Measurements from ENCODE around the gene AOPEP. TPM values are rescaled to one million over a fixed set of nuclear protein-coding genes. Genes with fewer than 3 reads are reported as not detected.
"Not testable (repeated sequence)": the region's sequence is repeated elsewhere in the genome, so short reads cannot be mapped to it uniquely, and the experiment has no call there.

Gene AOPEP
- total RNA-seq, 1 donor from 2014 or later: 48.0 TPM

GRCh38 chr9:94951324-94952135, 225.0 kb downstream of the AOPEP start:
- no peaks in the 10 kb centered on the region for H3K9me3 ChIP-seq (ENCODE audit: control insufficient read depth in 3 of 3, low read length in 3 of 3)
- peak overlapping the region in 2 of 3 donors; percentile 19 to 40 for H3K9ac ChIP-seq (ENCODE audit: low read depth in 1 of 3, low read length in 3 of 3)
- H3K27me3 ChIP-seq (ENCODE audit: control insufficient read depth in 3 of 3, insufficient read depth in 3 of 3, low read length in 3 of 3): no peaks in the 10 kb centered on the region
- H3K27ac ChIP-seq (ENCODE audit: low read depth, low read length): peak overlapping the region; percentile 84
- peaks cover 48 to 57% (median 55%) of the 10 kb centered on the region in 3 donors for H3K4me1 ChIP-seq (ENCODE audit: control insufficient read depth in 3 of 3, insufficient read depth in 3 of 3, low read length in 3 of 3)
- H3K36me3 ChIP-seq (ENCODE audit: control insufficient read depth in 3 of 3, insufficient read depth in 3 of 3, low read length in 3 of 3): no peaks in the 10 kb centered on the region
- H3K4me3 ChIP-seq (ENCODE audit: low read length in 3 of 3): peak overlapping the region in 1 of 3 donors; percentile 22

GRCh38 chr9:94952565-94953373, 226.3 kb downstream of the AOPEP start:
- peak overlapping the region; percentile 67 for H3K27ac ChIP-seq (ENCODE audit: low read depth, low read length)
- H3K4me3 ChIP-seq (ENCODE audit: low read length in 3 of 3): peak overlapping the region in 1 of 3 donors; percentile 9
- peaks cover 48 to 56% (median 53%) of the 10 kb centered on the region in 3 donors for H3K4me1 ChIP-seq (ENCODE audit: control insufficient read depth in 3 of 3, insufficient read depth in 3 of 3, low read length in 3 of 3)
- no peaks in the 10 kb centered on the region for H3K9me3 ChIP-seq (ENCODE audit: control insufficient read depth in 3 of 3, low read length in 3 of 3)
- no peaks in the 10 kb centered on the region for H3K36me3 ChIP-seq (ENCODE audit: control insufficient read depth in 3 of 3, insufficient read depth in 3 of 3, low read length in 3 of 3)
- peak overlapping the region in 2 of 3 donors; percentile 54 to 69 for H3K9ac ChIP-seq (ENCODE audit: low read depth in 1 of 3, low read length in 3 of 3)
- H3K27me3 ChIP-seq (ENCODE audit: control insufficient read depth in 3 of 3, insufficient read depth in 3 of 3, low read length in 3 of 3): no peaks in the 10 kb centered on the region

DNA sequence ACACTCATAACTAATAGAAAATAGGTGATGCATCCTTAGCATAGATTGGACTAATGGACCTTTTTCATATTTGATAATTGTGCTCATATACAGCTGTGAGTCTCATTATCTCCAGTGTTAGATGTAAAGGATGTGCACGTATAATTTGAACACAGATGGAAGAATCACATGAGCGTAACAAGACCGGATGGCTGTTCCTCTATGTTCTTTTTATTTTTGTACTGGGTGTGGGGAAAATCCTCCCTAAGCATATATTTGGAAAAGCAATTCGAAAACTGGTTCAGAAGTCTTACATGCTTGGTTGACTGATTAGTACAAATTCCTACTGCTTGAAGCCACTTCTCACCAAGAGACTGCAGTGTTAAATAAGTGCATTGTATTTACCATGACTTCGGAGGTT, 230.2 kb downstream of the AOPEP start:
- no peaks in the 10 kb centered on the region for H3K9me3 ChIP-seq (ENCODE audit: control insufficient read depth in 3 of 3, low read length in 3 of 3)
- H3K27ac ChIP-seq (ENCODE audit: low read depth, low read length): no peak overlapping the region
- no peaks in the 10 kb centered on the region for H3K36me3 ChIP-seq (ENCODE audit: control insufficient read depth in 3 of 3, insufficient read depth in 3 of 3, low read length in 3 of 3)
- no peaks in the 10 kb centered on the region for H3K27me3 ChIP-seq (ENCODE audit: control insufficient read depth in 3 of 3, insufficient read depth in 3 of 3, low read length in 3 of 3)
- no peak overlapping the region for H3K9ac ChIP-seq (ENCODE audit: low read depth in 1 of 3, low read length in 3 of 3)
- H3K4me1 ChIP-seq (ENCODE audit: control insufficient read depth in 3 of 3, insufficient read depth in 3 of 3, low read length in 3 of 3): peaks cover 16 to 21% (median 19%) of the 10 kb centered on the region in 3 donors
- H3K4me3 ChIP-seq (ENCODE audit: low read length in 3 of 3): no peak overlapping the region

DNA sequence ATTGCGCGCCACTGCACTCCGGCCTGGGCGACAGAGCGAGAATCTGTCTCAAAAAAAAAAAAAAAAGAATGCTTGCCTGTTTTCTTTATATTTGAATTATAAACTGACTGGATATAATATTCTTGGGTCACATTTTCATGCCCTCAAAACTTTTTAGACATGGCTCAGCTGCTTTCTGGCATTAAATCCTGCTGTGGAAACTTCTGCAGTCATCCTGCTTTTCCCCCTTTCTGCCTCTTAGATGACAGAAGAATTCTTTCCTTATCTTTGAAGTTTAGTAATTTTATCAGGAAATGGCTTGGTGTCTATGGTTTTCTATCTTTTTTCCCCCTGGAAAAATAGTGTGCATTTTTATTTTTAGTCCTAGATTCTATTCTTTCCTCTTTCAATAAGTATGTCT, 234.5 kb downstream of the AOPEP start:
- H3K36me3 ChIP-seq (ENCODE audit: control insufficient read depth in 3 of 3, insufficient read depth in 3 of 3, low read length in 3 of 3): no peaks in the 10 kb centered on the region
- no peak overlapping the region for H3K4me3 ChIP-seq (ENCODE audit: low read length in 3 of 3)
- no peaks in the 10 kb centered on the region for H3K9me3 ChIP-seq (ENCODE audit: control insufficient read depth in 3 of 3, low read length in 3 of 3)
- H3K27ac ChIP-seq (ENCODE audit: low read depth, low read length): no peak overlapping the region
- no peaks in the 10 kb centered on the region for H3K4me1 ChIP-seq (ENCODE audit: control insufficient read depth in 3 of 3, insufficient read depth in 3 of 3, low read length in 3 of 3)
- no peaks in the 10 kb centered on the region for H3K27me3 ChIP-seq (ENCODE audit: control insufficient read depth in 3 of 3, insufficient read depth in 3 of 3, low read length in 3 of 3)
- no peak overlapping the region for H3K9ac ChIP-seq (ENCODE audit: low read depth in 1 of 3, low read length in 3 of 3)

DNA sequence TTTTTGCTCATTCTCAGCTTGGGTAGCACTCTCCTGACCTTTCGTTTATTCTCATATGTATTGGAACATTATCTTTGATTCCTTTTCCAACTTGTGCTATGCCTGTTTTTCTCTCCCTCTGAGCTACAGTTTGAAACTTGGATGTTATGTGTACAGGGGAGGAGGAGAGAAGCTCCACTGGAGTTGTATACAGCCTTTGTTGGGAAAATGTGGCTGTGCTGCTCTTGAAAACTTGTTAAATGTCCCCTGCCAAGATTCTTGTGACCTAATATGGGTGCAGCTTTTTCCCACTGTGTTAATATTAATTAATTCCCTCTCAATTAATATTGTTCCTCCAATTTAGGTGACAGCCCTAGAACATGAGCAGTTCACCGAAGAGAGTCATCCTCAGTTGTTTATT, 235.4 kb downstream of the AOPEP start:
- Histone ChIP-seq H3K4me3 (ENCODE audit: low read length in 3 of 3) (no peak overlapping the region), H3K9ac (ENCODE audit: low read depth in 1 of 3, low read length in 3 of 3) (no peak overlapping the region), H3K27ac (ENCODE audit: low read depth, low read length) (no peak overlapping the region), H3K36me3 (ENCODE audit: control insufficient read depth in 3 of 3, insufficient read depth in 3 of 3, low read length in 3 of 3) (no peaks in the 10 kb centered on the region), H3K4me1 (ENCODE audit: control insufficient read depth in 3 of 3, insufficient read depth in 3 of 3, low read length in 3 of 3) (no peaks in the 10 kb centered on the region), H3K27me3 (ENCODE audit: control insufficient read depth in 3 of 3, insufficient read depth in 3 of 3, low read length in 3 of 3) (no peaks in the 10 kb centered on the region), H3K9me3 (ENCODE audit: control insufficient read depth in 3 of 3, low read length in 3 of 3) (no peaks in the 10 kb centered on the region)

DNA sequence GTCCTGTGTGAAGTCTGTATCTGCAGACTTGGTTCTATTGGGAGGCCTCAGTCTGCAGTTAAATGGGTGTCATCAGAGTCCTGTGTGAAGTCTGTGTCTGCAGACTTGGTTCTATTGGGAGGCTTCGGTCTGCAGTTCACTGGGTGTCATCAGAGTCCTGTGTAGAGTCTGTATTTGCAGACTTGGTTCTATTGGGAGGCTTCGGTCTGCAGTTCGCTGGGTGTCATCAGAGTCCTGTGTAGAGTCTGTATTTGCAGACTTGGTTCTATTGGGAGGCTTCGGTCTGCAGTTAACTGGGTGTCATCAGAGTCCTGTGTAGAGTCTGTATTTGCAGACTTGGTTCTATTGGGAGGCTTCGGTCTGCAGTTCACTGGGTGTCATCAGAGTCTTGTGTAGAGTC, 239.1 kb downstream of the AOPEP start:
- not testable (repeated sequence) for H3K9me3 ChIP-seq (ENCODE audit: control insufficient read depth in 3 of 3, low read length in 3 of 3); H3K27ac ChIP-seq (ENCODE audit: low read depth, low read length); H3K36me3 ChIP-seq (ENCODE audit: control insufficient read depth in 3 of 3, insufficient read depth in 3 of 3, low read length in 3 of 3); H3K27me3 ChIP-seq (ENCODE audit: control insufficient read depth in 3 of 3, insufficient read depth in 3 of 3, low read length in 3 of 3); H3K9ac ChIP-seq (ENCODE audit: low read depth in 1 of 3, low read length in 3 of 3); H3K4me1 ChIP-seq (ENCODE audit: control insufficient read depth in 3 of 3, insufficient read depth in 3 of 3, low read length in 3 of 3); H3K4me3 ChIP-seq (ENCODE audit: low read length in 3 of 3)

GRCh38 chr9:94966046-94966445, 239.5 kb downstream of the AOPEP start:
- not testable (repeated sequence) for H3K27me3 ChIP-seq (ENCODE audit: control insufficient read depth in 3 of 3, insufficient read depth in 3 of 3, low read length in 3 of 3); H3K9me3 ChIP-seq (ENCODE audit: control insufficient read depth in 3 of 3, low read length in 3 of 3); H3K9ac ChIP-seq (ENCODE audit: low read depth in 1 of 3, low read length in 3 of 3); H3K27ac ChIP-seq (ENCODE audit: low read depth, low read length); H3K36me3 ChIP-seq (ENCODE audit: control insufficient read depth in 3 of 3, insufficient read depth in 3 of 3, low read length in 3 of 3); H3K4me3 ChIP-seq (ENCODE audit: low read length in 3 of 3); H3K4me1 ChIP-seq (ENCODE audit: control insufficient read depth in 3 of 3, insufficient read depth in 3 of 3, low read length in 3 of 3)

DNA sequence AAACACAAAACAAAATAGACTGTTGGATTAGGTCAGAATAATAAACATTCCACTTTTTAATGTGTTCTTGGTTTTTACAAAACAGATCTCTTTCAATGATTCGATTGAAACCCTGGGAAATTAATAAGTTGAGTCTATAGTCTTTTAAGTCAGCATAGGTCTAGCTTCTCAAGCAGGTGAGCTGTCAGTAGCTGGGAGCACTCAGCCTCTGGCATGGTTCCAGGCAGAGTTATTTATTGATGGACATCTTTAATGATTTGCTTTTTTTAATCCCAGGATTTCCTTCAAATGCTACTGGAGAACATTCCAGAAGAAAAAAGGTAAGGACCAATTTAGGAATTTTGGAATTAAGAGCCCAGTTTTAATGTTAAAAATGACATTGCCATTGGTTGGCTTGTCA, 241.0 kb downstream of the AOPEP start:
- Histone ChIP-seq H3K4me3 (ENCODE audit: low read length in 3 of 3) (no peak overlapping the region), H3K9ac (ENCODE audit: low read depth in 1 of 3, low read length in 3 of 3) (no peak overlapping the region), H3K27me3 (ENCODE audit: control insufficient read depth in 3 of 3, insufficient read depth in 3 of 3, low read length in 3 of 3) (no peaks in the 10 kb centered on the region), H3K9me3 (ENCODE audit: control insufficient read depth in 3 of 3, low read length in 3 of 3) (no peaks in the 10 kb centered on the region), H3K27ac (ENCODE audit: low read depth, low read length) (no peak overlapping the region), H3K4me1 (ENCODE audit: control insufficient read depth in 3 of 3, insufficient read depth in 3 of 3, low read length in 3 of 3) (no peaks in the 10 kb centered on the region), H3K36me3 (ENCODE audit: control insufficient read depth in 3 of 3, insufficient read depth in 3 of 3, low read length in 3 of 3) (no peaks in the 10 kb centered on the region)

GRCh38 chr9:94971378-94972131, 245.1 kb downstream of the AOPEP start:
- Histone ChIP-seq H3K4me3 (ENCODE audit: low read length in 3 of 3) (no peak overlapping the region), H3K4me1 (ENCODE audit: control insufficient read depth in 3 of 3, insufficient read depth in 3 of 3, low read length in 3 of 3) (peaks cover 5 to 9% (median 9%) of the 10 kb centered on the region in 3 donors), H3K27me3 (ENCODE audit: control insufficient read depth in 3 of 3, insufficient read depth in 3 of 3, low read length in 3 of 3) (no peaks in the 10 kb centered on the region), H3K9ac (ENCODE audit: low read depth in 1 of 3, low read length in 3 of 3) (no peak overlapping the region), H3K36me3 (ENCODE audit: control insufficient read depth in 3 of 3, insufficient read depth in 3 of 3, low read length in 3 of 3) (no peaks in the 10 kb centered on the region), H3K27ac (ENCODE audit: low read depth, low read length) (no peak overlapping the region), H3K9me3 (ENCODE audit: control insufficient read depth in 3 of 3, low read length in 3 of 3) (no peaks in the 10 kb centered on the region)
